Stimulated activated effector memory CD8-positive, alpha-beta T cell treated with anti-CD3 and anti-CD28 coated beads, Interleukin-12 subunit alpha, Interleukin-12 subunit beta, amount 100 ng/mL, for 72 hours (primary cell): ENCODE results near the gene FGF12.

ENCODE experiments used
- ATAC-seq: fragments of 150-1000 bp; cut with Tn5 transposase; 2 replicates; pipeline ENCODE4 v1.10.0; 2021
- DNase-seq, 2 donors: peaks; one replicate each; pipeline ENCODE4 v3.0.0; 2021 to 2022; ENCODE audit warnings: low spot score in 2 of 2
- H3K27ac Mint-ChIP-seq: one replicate; pipeline ENCODE4 v1.8.0; 2022; ENCODE audit warnings: mild to moderate bottlenecking, mixed read lengths
- H3K36me3 Mint-ChIP-seq: one replicate; pipeline ENCODE4 v1.8.0; 2022; ENCODE audit warnings: mild to moderate bottlenecking, mixed read lengths
- H3K4me1 Mint-ChIP-seq: one replicate; pipeline ENCODE4 v1.8.0; 2022; ENCODE audit warnings: mixed read lengths
- H3K4me3 Mint-ChIP-seq: one replicate; pipeline ENCODE4 v1.8.0; 2022; ENCODE audit warnings: mild to moderate bottlenecking, mixed read lengths
- H3K9me3 Mint-ChIP-seq: one replicate; pipeline ENCODE4 v1.8.0; 2022; ENCODE audit warnings: mixed read lengths

Gene FGF12

DNA sequence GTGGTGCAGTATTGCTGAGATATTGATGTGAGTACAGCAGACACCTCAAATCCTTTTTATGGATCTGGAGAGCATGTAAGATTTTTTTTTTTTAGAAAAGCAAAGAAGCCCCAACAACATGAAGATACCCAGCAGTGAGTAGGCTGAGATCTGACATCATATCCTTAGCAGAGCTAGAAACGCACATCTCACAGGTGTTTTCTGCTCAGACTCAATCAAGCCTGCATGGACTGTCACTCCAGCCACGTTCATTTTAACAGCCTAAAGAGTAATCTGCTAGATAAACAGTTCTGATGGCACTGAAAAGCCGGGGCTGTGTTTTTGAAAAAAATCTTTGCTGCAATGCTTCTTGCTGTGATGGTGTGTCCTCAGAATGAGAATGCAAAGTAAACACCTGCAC is 544.2 kb downstream of the FGF12 start:
- no peaks in the 10 kb centered on the region for H3K36me3 Mint-ChIP-seq
- ATAC-seq: no peak

DNA sequence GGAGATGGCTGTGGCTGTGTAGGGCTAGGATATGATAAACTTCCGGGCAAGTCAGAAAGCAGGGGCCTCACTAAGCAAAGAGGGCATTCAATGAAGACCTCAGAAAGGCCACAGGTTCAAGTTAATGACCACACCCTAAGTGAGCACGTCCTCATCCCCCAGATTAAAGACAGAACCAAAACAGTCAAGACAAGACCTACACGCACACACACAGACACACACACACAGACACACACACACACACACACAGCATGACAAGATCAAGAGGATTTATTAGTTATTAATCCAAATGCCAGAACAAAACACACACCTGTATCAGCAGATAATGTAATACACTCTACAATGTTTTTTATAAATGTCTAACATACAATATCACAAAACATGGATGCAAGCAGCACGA is 546.2 kb downstream of the FGF12 start:
- Mint-ChIP-seq H3K4me3 (no peak overlapping the region), H3K27ac (no peak overlapping the region), H3K36me3 (no peaks in the 10 kb centered on the region), H3K4me1 (no peaks in the 10 kb centered on the region), H3K9me3 (peaks cover 10% of the 10 kb centered on the region)
- no peak for ATAC-seq
- no peak for DNase-seq

More for the DNA sequence above, 544.2 kb downstream of the FGF12 start:
- Mint-ChIP-seq H3K4me1 (no peaks in the 10 kb centered on the region), H3K9me3 (peaks cover 6% of the 10 kb centered on the region), H3K4me3 (no peak overlapping the region), H3K27ac (no peak overlapping the region)
- DNase-seq: no peak

DNA sequence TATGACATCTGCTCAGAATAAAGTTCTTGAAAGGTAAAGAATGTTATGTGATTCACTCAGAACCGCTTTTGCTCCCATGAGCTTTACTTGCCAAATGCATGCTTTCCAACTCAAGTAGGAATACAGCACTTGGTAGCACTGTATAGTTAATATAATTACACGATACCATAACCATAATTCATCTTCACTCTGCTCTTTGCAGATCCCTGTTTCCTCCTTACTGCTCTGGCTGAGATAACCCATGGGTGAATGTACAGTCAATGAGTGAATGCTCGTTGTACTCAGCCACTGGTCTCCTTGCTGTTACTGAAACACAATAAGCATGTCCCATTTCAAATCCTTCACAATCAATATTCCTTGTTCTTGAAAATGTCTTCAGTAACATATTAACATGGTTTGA is 550.0 kb downstream of the FGF12 start:
- no peak for DNase-seq

DNA sequence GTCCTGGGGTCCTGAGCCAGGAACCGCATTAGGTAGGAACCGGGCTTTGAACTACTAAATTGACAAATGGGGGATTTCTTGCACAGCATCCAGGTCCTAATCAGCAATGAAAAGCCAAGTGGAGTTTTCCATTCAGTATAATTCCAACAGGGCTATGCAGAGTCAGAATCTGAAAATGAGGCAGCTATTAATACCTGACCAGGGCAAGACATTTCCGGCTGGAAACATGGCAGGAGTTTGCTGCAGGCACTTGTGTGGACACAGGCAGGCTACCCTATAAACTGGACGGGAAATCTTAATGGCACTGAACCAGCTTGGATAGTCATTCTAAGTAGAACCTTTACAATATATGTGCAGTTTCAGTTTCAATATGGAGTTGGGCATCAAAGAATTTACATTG is 553.1 kb downstream of the FGF12 start:
- no peak for DNase-seq
- no peaks in the 10 kb centered on the region for H3K36me3 Mint-ChIP-seq
- no peaks in the 10 kb centered on the region for H3K4me1 Mint-ChIP-seq
- ATAC-seq: no peak
- no peak overlapping the region for H3K4me3 Mint-ChIP-seq
- no peak overlapping the region for H3K27ac Mint-ChIP-seq
- H3K9me3 Mint-ChIP-seq: peaks cover 17% of the 10 kb centered on the region

More for the DNA sequence above, 550.0 kb downstream of the FGF12 start:
- no peak for ATAC-seq
- Mint-ChIP-seq H3K36me3 (no peaks in the 10 kb centered on the region), H3K4me3 (no peak overlapping the region), H3K27ac (no peak overlapping the region), H3K9me3 (peaks cover 17% of the 10 kb centered on the region), H3K4me1 (no peaks in the 10 kb centered on the region)

DNA sequence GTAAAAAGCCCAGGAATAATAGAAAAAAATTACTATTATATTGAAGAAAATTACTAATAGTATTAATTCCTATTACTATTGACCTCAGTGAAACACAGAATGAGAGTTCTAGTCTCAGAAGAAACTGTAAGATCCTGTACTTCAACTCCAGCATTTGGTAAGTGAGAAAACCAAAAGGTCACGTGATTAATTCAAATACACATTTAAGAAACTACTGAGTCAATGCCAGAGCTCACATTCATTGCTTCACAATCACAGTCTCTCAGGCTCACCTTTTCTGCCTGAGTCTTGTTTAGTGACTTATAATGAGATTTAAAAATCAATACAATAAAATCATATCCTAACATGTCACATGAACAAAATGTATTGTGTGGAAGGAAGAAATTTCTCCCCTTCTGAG is 556.1 kb downstream of the FGF12 start:
- H3K4me3 Mint-ChIP-seq: no peak overlapping the region
- H3K4me1 Mint-ChIP-seq: no peaks in the 10 kb centered on the region
- DNase-seq: no peak
- no peaks in the 10 kb centered on the region for H3K36me3 Mint-ChIP-seq
- ATAC-seq: no peak
- H3K27ac Mint-ChIP-seq: no peak overlapping the region
- peaks cover 17% of the 10 kb centered on the region for H3K9me3 Mint-ChIP-seq

DNA sequence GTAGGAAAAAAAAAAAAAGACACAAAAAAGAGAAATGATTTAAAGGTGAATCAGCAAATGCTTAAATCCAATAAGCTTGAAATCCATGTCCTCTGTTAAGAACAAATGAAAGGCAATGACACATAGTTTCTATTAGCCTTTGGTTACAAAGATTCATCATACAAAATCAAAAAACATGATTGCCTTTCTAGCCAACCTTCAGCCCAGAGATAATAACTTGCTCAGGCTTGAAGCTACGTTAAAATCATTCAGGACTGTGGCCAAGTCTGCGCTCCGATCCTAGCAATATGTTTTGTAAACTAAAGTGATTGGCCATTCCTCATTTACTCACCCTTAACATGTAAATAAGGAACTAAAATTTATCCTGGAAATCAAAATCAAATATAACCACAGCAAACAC is 556.7 kb downstream of the FGF12 start:
- no peaks in the 10 kb centered on the region for H3K36me3 Mint-ChIP-seq
- DNase-seq (no peak), ATAC-seq (no peak)
- H3K27ac Mint-ChIP-seq: no peak overlapping the region
- H3K4me1 Mint-ChIP-seq: no peaks in the 10 kb centered on the region
- H3K4me3 Mint-ChIP-seq: no peak overlapping the region
- peaks cover 15% of the 10 kb centered on the region for H3K9me3 Mint-ChIP-seq

DNA sequence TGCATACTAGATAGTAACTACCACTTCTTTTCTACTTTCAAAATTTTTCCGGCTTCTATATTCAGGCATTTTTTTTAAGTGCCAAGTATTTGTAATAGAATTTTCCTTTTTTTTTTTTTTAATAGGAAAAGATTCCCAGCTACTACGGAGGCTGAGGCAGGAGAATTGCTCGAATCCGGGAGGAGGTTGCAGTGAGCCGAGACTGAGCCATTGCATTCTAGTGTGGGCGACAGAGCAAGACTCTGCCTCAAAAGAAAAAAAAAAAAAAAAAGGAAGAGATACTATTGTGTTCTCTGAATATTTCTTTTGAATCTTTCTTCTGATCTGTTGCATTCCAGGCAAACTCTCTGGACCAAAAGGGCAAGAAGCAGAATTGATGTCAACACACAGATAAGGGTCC is 557.3 kb downstream of the FGF12 start:
- Mint-ChIP-seq H3K36me3 (no peaks in the 10 kb centered on the region), H3K9me3 (peaks cover 13% of the 10 kb centered on the region), H3K4me1 (no peaks in the 10 kb centered on the region), H3K27ac (no peak overlapping the region), H3K4me3 (no peak overlapping the region)
- DNase-seq (no peak), ATAC-seq (no peak)

DNA sequence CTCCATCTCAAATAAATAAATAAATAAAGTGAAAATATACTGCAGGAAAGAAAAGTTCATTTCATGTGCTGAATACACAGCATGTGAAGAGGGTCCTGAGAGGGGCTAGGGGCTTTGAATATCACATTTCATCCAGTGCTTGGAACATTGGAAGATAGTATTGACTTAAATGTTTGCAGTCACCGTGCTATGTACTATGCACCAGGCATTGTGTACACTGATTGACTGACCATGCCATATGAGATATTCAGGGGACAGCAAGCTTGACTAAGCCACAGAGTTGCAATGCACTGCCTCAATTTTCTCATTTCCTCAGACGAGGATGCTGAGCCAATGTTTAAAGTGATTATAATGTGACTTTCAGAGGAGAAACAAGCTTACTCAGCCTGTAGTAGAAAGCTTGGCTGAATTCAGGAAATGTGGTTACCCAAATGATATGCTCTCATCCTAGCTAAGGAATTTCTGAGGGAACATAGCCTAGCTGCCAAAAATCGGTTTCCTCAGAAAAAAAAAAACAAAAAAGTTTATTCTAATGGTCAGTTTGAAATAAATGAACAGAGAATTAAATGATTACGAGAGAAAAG is 557.9 kb downstream of the FGF12 start:
- Mint-ChIP-seq H3K4me3 (no peak overlapping the region), H3K9me3 (peaks cover 13% of the 10 kb centered on the region), H3K27ac (no peak overlapping the region), H3K4me1 (no peaks in the 10 kb centered on the region), H3K36me3 (no peaks in the 10 kb centered on the region)
- no peak for ATAC-seq
- DNase-seq: no peak

DNA sequence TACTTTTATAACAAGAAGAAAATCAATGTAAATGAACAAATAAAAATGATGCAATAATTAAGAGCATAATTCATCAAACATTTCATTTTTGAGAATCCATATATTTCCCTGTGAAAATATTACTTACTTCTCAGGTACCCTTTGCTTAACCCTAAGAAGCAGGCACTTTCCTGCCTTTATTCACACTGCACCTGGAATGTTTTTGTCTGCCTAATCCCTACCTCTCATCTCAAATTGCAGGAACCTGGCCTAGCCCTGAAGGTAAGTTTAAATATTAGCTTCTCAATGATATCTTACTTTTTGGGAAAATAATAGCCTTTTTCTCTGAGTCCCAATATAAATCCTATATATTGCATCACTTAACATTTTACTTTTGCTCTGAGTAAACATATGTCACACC is 559.1 kb downstream of the FGF12 start:
- Mint-ChIP-seq H3K4me3 (no peak overlapping the region), H3K4me1 (no peaks in the 10 kb centered on the region), H3K9me3 (peaks cover 13% of the 10 kb centered on the region), H3K27ac (no peak overlapping the region), H3K36me3 (no peaks in the 10 kb centered on the region)
- no peak for ATAC-seq
- DNase-seq: no peak

DNA sequence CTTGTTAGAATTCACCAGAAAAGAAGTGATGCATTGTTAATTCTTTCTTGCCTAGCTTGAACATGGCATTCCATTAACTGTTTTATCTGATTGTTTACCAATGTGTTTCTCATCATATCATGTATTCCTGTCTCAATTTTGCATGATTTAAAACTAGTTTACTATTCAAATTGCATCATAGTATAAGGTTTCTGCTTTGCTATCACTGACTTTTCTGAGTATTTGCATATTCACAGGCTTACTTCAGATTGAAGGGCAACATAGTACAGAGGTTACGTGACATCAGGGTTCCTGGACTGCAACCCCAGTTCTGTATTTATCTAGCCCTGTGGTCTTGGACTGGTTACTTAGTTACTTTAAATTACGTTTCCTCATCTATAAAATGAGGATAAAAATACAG is 561.8 kb downstream of the FGF12 start:
- Mint-ChIP-seq H3K4me3 (no peak overlapping the region), H3K36me3 (no peaks in the 10 kb centered on the region), H3K9me3 (peaks cover 14% of the 10 kb centered on the region), H3K27ac (no peak overlapping the region), H3K4me1 (no peaks in the 10 kb centered on the region)
- DNase-seq (no peak), ATAC-seq (no peak)

DNA sequence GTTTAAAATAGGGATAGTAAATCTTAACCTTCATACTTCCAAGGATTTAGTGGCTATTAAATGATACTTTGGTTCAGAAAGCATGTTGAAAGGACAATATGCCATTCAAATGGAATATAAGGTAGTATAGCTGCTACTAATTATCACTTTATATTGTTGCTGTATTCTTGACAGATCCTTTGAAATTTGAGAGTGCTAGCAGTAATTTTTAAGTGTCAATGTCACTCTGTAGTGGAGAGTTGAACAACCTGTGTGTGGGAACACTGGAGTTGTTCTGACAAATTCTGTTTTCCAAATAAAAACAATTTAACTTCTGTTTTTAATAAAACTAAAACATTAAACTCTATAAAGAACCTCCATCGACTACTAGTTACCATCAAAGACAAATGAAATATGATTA is 565.7 kb downstream of the FGF12 start:
- H3K4me1 Mint-ChIP-seq: no peaks in the 10 kb centered on the region
- H3K9me3 Mint-ChIP-seq: peaks cover 24% of the 10 kb centered on the region
- no peak overlapping the region for H3K4me3 Mint-ChIP-seq
- no peaks in the 10 kb centered on the region for H3K36me3 Mint-ChIP-seq
- ATAC-seq (no peak), DNase-seq (no peak)
- H3K27ac Mint-ChIP-seq: no peak overlapping the region

DNA sequence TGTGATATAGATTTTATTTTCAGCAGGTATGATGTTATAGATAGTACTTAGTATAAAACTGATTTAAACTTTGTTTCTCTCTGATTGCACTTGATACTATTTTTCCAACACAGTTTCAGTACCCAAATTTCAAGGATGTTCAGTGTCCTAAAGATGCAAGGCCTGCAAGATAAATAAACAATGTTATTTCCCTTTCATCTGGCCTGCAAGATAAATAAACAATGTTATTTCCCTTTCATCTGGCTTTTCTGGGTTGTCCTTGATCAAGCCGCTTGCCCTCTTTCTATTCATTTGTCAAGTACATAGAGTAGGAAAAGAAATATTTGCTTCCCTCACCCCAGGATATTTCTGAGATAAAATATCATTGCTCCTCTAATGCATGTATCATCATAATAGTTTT is 571.0 kb downstream of the FGF12 start:
- Mint-ChIP-seq H3K27ac (no peak overlapping the region), H3K36me3 (no peaks in the 10 kb centered on the region), H3K9me3 (peaks cover 18% of the 10 kb centered on the region), H3K4me1 (no peaks in the 10 kb centered on the region), H3K4me3 (no peak overlapping the region)
- ATAC-seq (no peak), DNase-seq (no peak)

DNA sequence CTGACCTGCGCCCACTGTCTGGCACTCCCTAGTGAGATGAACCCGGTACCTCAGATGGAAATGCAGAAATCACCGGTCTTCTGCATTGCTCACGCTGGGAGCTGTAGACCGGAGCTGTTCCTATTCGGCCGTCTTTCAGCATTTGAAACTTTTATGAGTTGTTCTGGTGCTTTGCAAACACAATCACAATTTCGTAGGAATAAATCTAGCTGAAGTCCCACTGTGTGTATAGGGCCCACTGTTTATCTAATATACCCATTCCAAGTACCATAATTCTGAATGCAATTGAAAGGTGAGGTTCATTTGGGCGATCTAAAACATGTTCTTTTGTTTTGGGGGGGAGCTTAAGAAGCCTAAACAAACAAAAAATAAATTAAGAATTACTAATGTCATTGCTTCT is 572.1 kb downstream of the FGF12 start:
- Mint-ChIP-seq H3K36me3 (no peaks in the 10 kb centered on the region), H3K4me3 (no peak overlapping the region), H3K27ac (no peak overlapping the region), H3K9me3 (peaks cover 17% of the 10 kb centered on the region), H3K4me1 (no peaks in the 10 kb centered on the region)
- no peak for DNase-seq
- no peak for ATAC-seq

DNA sequence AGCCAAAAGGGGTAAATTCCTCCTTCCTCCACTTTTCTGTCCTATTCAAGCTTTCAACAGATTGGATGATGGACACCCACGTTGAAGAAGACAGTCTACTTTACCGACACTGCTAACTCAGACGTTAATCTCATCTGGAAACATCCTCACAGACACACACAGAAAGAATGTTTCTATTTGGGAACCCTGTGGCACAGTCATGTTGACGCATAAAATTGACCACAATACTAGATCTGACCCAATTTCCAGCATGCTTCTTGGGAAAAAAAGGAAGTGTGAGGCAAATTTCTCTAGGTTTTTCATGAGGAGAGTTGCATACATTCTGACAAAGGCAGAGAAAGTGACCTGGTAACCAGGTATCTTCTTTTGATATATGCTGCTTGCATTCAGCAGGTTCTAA is 594.1 kb downstream of the FGF12 start:
- Mint-ChIP-seq H3K36me3 (no peaks in the 10 kb centered on the region), H3K4me1 (no peaks in the 10 kb centered on the region), H3K9me3 (peaks cover 10% of the 10 kb centered on the region), H3K27ac (no peak overlapping the region), H3K4me3 (no peak overlapping the region)
- DNase-seq (no peak), ATAC-seq (no peak)

DNA sequence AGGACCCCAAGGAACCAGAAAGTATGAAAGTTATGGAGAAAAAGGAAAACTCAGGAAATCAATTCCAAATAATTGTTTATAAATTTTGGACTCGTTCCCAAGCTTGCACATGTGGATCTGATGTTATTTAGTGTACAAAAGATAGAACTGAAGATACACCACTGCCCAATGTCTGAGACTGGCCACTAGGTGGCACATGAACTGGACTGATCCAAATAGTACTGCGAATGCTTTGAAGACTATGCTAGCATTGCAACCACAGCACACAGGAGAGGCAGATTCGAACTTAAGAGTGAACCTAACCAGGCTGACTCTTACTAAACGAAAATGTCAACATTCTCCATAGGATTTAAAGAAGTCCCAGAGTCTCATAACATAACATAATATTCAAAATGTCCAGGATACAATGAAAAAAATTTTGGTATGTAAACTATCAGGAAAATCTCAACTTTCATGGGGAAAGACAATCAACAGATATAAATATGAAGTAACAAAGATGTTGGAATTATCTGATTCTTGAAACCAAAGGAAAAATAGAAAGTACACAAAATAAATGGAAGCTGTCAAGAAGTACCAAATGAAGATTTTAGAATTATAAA is 596.7 kb downstream of the FGF12 start:
- H3K4me3 Mint-ChIP-seq: no peak overlapping the region
- H3K36me3 Mint-ChIP-seq: no peaks in the 10 kb centered on the region
- DNase-seq (no peak), ATAC-seq (no peak)
- peaks cover 10% of the 10 kb centered on the region for H3K9me3 Mint-ChIP-seq
- no peak overlapping the region for H3K27ac Mint-ChIP-seq
- no peaks in the 10 kb centered on the region for H3K4me1 Mint-ChIP-seq

DNA sequence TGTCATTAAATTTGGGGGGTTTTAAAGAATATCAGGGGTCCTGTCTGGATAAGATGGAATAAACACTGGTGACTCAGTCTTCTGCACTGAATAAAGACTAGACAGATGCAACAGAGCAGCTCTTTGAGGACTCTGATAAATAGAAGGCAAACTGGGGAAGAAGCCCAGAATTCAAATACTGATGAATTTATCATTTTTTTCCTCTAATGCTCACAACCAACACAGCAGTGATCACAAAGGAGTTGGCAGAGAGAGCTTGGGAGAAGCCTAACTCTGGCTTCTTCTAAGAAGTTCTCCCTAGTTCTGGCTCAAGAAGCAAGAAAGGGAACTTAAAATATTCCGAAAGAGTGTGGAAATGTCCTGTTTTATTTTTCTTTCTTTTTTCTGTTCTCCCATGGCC is 597.8 kb downstream of the FGF12 start:
- H3K9me3 Mint-ChIP-seq: peaks cover 14% of the 10 kb centered on the region
- H3K4me3 Mint-ChIP-seq: no peak overlapping the region
- DNase-seq (no peak), ATAC-seq (no peak)
- no peak overlapping the region for H3K27ac Mint-ChIP-seq
- H3K4me1 Mint-ChIP-seq: no peaks in the 10 kb centered on the region
- no peaks in the 10 kb centered on the region for H3K36me3 Mint-ChIP-seq

DNA sequence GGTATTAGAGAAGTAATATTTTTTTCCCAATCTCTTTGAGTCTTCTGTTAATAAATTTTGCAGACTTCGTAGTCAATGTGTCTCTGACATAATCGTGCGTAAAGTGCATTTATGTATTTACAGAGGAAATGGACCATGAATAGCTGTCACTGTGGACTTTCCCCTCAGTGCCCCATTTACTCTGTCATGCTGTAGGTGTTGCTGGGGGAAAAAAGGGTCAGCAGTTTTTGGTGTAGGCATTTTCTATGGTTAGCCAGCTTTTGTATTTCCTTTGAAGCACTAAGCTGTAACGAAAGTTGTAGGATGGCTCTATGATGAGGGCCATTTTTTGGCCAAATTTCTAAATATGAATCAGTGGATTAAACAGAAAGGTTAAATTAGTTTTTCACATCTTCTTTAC is 598.4 kb downstream of the FGF12 start:
- ATAC-seq (no peak), DNase-seq (no peak)
- Mint-ChIP-seq H3K4me1 (no peaks in the 10 kb centered on the region), H3K36me3 (no peaks in the 10 kb centered on the region), H3K27ac (no peak overlapping the region), H3K9me3 (peaks cover 14% of the 10 kb centered on the region), H3K4me3 (no peak overlapping the region)
